ENCODE results near the gene DIP2A.

GRCh38 chr21:46600978-46601377, 142.3 kb downstream of the DIP2A start:
- TF ChIP-seq, protein P1, sequence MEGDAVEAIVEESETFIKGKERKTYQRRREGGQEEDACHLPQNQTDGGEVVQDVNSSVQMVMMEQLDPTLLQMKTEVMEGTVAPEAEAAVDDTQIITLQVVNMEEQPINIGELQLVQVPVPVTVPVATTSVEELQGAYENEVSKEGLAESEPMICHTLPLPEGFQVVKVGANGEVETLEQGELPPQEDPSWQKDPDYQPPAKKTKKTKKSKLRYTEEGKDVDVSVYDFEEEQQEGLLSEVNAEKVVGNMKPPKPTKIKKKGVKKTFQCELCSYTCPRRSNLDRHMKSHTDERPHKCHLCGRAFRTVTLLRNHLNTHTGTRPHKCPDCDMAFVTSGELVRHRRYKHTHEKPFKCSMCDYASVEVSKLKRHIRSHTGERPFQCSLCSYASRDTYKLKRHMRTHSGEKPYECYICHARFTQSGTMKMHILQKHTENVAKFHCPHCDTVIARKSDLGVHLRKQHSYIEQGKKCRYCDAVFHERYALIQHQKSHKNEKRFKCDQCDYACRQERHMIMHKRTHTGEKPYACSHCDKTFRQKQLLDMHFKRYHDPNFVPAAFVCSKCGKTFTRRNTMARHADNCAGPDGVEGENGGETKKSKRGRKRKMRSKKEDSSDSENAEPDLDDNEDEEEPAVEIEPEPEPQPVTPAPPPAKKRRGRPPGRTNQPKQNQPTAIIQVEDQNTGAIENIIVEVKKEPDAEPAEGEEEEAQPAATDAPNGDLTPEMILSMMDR (IDR thresholded peaks at IDR 0.05) = no peak
- TF ChIP-seq POLR2A (IDR thresholded peaks at IDR 0.05) = no peak
